Tibial nerve (tissue), 4 donors: ENCODE measurements around the gene ZNF556. TPM values are rescaled to one million over a fixed set of nuclear protein-coding genes. Genes with fewer than 3 reads are reported as not detected.

Source experiments
- DNase-seq, 2 donors: peaks; one replicate each; pipeline ENCODE4 v3.0.0-alpha.2; 2019; ENCODE audit warnings: low spot score in 2 of 2
- H3K27ac ChIP-seq, 4 donors: fragments of 200-600 bp; sonication (generic) in 3 of 4; one replicate each; pipeline ENCODE4 v1.5.1; 2017 to 2019; ENCODE audit warnings: mild to moderate bottlenecking in 1 of 4
- H3K27me3 ChIP-seq, 2 donors: fragments of 200-600 bp; sonication (generic) in 1 of 2; one replicate each; pipeline versions ENCODE4 v1.5.1 to v1.6.0; 2017 to 2019
- H3K36me3 ChIP-seq, 3 donors: fragments of 200-600 bp; sonication (generic); one replicate each; pipeline ENCODE4 v1.5.1; 2018 to 2019
- H3K4me1 ChIP-seq, 4 donors: fragments of 200-600 bp; sonication (generic) in 3 of 4; one replicate each; pipeline ENCODE4 v1.5.1; 2017 to 2019
- H3K4me3 ChIP-seq, 4 donors: fragments of 200-600 bp; sonication (generic) in 3 of 4; one replicate each; pipeline ENCODE4 v1.5.1; 2017 to 2019; ENCODE audit warnings: mild to moderate bottlenecking in 1 of 4, moderate library complexity in 1 of 4
- H3K9me3 ChIP-seq, 4 donors: fragments of 200-600 bp; sonication (generic) in 3 of 4; one replicate each; pipeline ENCODE4 v1.5.1; 2017 to 2019
- CTCF ChIP-seq, 5 experiments: fragments of 200-600 bp in 3 of 5; fragments of 450-650 bp in 2 of 5; sonication (generic) in 3 of 5; IDR thresholded peaks; one replicate each; pipeline ENCODE4 v1.5.1; 2016 to 2019; ENCODE audit warnings: antibody characterized with exemption in 5 of 5, mild to moderate bottlenecking in 3 of 5, moderate library complexity in 2 of 5
- EP300 ChIP-seq, 2 donors: sonication (generic); formaldehyde crosslinking; IDR thresholded peaks; one replicate each; pipeline ENCODE4 v1.6.1; 2017; ENCODE audit warnings: antibody characterized with exemption in 2 of 2, mild to moderate bottlenecking in 1 of 2
- POLR2A ChIP-seq, 2 donors: fragments of 450-650 bp; IDR thresholded peaks; one replicate each; pipeline ENCODE4 v1.6.1; 2017; ENCODE audit warnings: antibody characterized with exemption in 2 of 2, mild to moderate bottlenecking in 2 of 2, moderate library complexity in 2 of 2
- WGBS, 2 donors: methylation state at CpG; one replicate each; pipeline ENCODE4 v1.1.5; 2018; 5-methylcytosine and 5-hydroxymethylcytosine counted together
- total RNA-seq, 4 donors: library from RNA; depleted of rRNA; stranded (reverse); fragments of >200 nt; gene quantifications; one replicate each; pipeline ENCODE4 v1.1.0, GENCODE V29; 2016

The ZNF556 gene
- total RNA-seq, 4 donors from 2014 or later, result under 0.01 to 1.3 (median 0.59) TPM

DNA sequence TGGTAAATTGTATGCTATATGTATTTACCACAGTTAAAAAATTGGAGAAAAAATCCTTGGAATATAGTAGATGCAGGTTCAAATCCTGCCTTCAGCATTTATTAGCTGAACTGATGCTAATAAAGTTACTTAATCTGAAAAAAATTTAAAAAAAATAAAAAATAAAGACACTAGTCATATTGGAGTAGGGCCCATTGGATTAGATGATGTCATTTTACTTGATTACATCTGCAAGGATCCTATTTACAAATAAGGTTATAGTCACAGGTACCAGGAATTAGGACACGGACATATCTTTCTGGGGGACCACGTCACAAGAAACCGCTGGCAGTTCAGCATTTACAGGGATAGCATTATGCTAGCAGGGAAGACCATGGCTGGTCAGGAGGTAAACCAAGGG is 19.6 kb upstream of the ZNF556 start:
- DNase-seq, result no peak
- WGBS, 2 donors, result 94 to 98% methylated on average over 3 of the region's 3 CpGs
- no peak overlapping the region for H3K27ac ChIP-seq
- no peak overlapping the region for H3K4me3 ChIP-seq
- no peak for TF ChIP-seq EP300 (IDR thresholded peaks at IDR 0.05)
- TF ChIP-seq CTCF (IDR thresholded peaks at IDR 0.05), result no peak
- no peak for TF ChIP-seq POLR2A (IDR thresholded peaks at IDR 0.05)
- H3K4me1 ChIP-seq, result peaks cover 0 to 7% (median 2%) of the 10 kb centered on the region in 4 donors
- H3K9me3 ChIP-seq, result peaks cover 0 to 83% (median 25%) of the 10 kb centered on the region in 4 donors
- H3K36me3 ChIP-seq, result peaks cover 15 to 82% (median 19%) of the 10 kb centered on the region in 3 donors
- no peaks in the 10 kb centered on the region for H3K27me3 ChIP-seq

DNA sequence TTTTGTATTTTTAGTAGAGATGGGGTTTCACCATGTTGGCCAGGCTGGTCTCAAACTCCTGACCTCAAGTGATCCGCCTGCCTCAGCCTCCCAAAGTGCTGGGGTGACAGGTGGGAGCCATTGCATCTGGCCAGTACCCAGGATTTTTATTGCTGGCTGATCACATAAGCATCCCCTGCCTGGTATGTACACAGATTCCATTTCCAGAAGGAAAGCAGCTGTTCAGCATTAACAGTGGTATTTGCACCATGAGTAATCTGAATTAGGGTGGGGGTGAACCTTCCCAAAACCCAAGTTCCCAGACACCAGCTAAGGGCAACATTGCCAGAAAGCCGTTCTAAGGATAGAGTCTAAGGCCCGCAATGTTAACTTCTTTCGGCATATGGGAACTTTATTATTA is 18.5 kb upstream of the ZNF556 start:
- H3K27ac ChIP-seq, result no peak overlapping the region
- no peak overlapping the region for H3K4me3 ChIP-seq
- WGBS, 2 donors, result 78 to 85% methylated on average over 4 of the region's 4 CpGs
- TF ChIP-seq CTCF (IDR thresholded peaks at IDR 0.05) (no peak), EP300 (IDR thresholded peaks at IDR 0.05) (no peak), POLR2A (IDR thresholded peaks at IDR 0.05) (no peak)
- H3K9me3 ChIP-seq, result peaks cover 0 to 95% (median 35%) of the 10 kb centered on the region in 4 donors
- no peaks in the 10 kb centered on the region for H3K27me3 ChIP-seq
- peaks cover 21 to 93% (median 30%) of the 10 kb centered on the region in 3 donors for H3K36me3 ChIP-seq
- no peaks in the 10 kb centered on the region for H3K4me1 ChIP-seq
- DNase-seq, result no peak

GRCh38 chr19:2850256-2850925 is 16.7 kb upstream of the ZNF556 start:
- no peak for TF ChIP-seq CTCF (IDR thresholded peaks at IDR 0.05)
- TF ChIP-seq EP300 (IDR thresholded peaks at IDR 0.05), result no peak
- no peak for TF ChIP-seq POLR2A (IDR thresholded peaks at IDR 0.05)
- Histone ChIP-seq H3K27me3 (no peaks in the 10 kb centered on the region), H3K4me1 (no peaks in the 10 kb centered on the region), H3K36me3 (peaks cover 21 to 97% (median 30%) of the 10 kb centered on the region in 3 donors), H3K27ac (no peak overlapping the region), H3K9me3 (peaks cover 0 to 100% (median 43%) of the 10 kb centered on the region in 4 donors), H3K4me3 (no peak overlapping the region)
- 91 to 97% methylated on average over 3 of the region's 3 CpGs for WGBS, 2 donors
- DNase-seq, result no peak

DNA sequence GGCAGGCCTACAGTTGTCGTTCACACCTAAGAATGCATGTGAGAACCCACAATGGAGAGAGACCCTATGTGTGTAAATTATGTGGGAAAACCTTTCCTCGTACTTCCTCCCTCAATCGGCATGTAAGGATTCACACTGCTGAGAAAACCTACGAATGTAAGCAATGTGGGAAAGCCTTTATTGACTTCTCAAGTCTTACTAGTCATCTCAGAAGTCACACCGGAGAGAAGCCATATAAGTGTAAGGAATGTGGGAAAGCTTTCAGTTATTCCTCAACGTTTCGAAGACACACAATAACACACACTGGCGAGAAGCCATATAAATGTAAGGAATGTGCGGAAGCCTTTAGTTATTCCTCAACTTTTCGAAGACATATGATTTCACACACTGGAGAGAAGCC is 14.5 kb upstream of the ZNF556 start:
- TF ChIP-seq EP300 (IDR thresholded peaks at IDR 0.05) (no peak), CTCF (IDR thresholded peaks at IDR 0.05) (no peak), POLR2A (IDR thresholded peaks at IDR 0.05) (no peak)
- Histone ChIP-seq H3K4me1 (no peaks in the 10 kb centered on the region), H3K27me3 (no peaks in the 10 kb centered on the region), H3K4me3 (no peak overlapping the region), H3K36me3 (peaks cover 21 to 99% (median 30%) of the 10 kb centered on the region in 3 donors), H3K9me3 (peaks cover 0 to 100% (median 49%) of the 10 kb centered on the region in 4 donors), H3K27ac (no peak overlapping the region)
- WGBS, 2 donors, result 97% methylated on average over 10 of the region's 10 CpGs
- no peak for DNase-seq

- peaks cover 0 to 100% (median 49%) of the 10 kb centered on the region in 4 donors for H3K9me3 ChIP-seq
- H3K4me3 ChIP-seq, result no peak overlapping the region
- H3K4me1 ChIP-seq, result no peaks in the 10 kb centered on the region
- DNase-seq, result no peak
- no peaks in the 10 kb centered on the region for H3K27me3 ChIP-seq
- WGBS, 2 donors, result 95 to 98% methylated on average over 11 of the region's 11 CpGs
- H3K27ac ChIP-seq, result no peak overlapping the region
- TF ChIP-seq POLR2A (IDR thresholded peaks at IDR 0.05) (no peak), EP300 (IDR thresholded peaks at IDR 0.05) (no peak), CTCF (IDR thresholded peaks at IDR 0.05) (no peak)
- H3K36me3 ChIP-seq, result peaks cover 21 to 99% (median 30%) of the 10 kb centered on the region in 3 donors
Measured at GRCh38 chr19:2853015-2853606, 14.0 kb upstream of the ZNF556 start.
